Neural crest cell (in vitro differentiated cells): ENCODE measurements around the gene STPG2. TPM values are rescaled to one million over a fixed set of nuclear protein-coding genes. Genes with fewer than 3 reads are reported as not detected.

Source experiments
- DNase-seq: peaks from one replicate; pipeline ENCODE4 v3.0.0; 2021; ENCODE audit warnings: low read depth, mixed read lengths, low spot score
- H3K27ac Mint-ChIP-seq: one replicate; pipeline ENCODE4 v1.8.0; 2021; ENCODE audit warnings: mild to moderate bottlenecking, mixed read lengths; ENCODE audit not compliant: unreplicated experiment
- H3K27me3 Mint-ChIP-seq: 2 replicates; pipeline ENCODE4 v1.8.0; 2021; ENCODE audit warnings: low read depth, mild to moderate bottlenecking, mixed read lengths
- H3K36me3 Mint-ChIP-seq: 2 replicates; pipeline ENCODE4 v1.8.0; 2021; ENCODE audit warnings: low read depth, mild to moderate bottlenecking, mixed read lengths
- H3K4me1 Mint-ChIP-seq: 2 replicates; pipeline ENCODE4 v1.8.0; 2021; ENCODE audit warnings: mixed read lengths
- H3K4me3 Mint-ChIP-seq: one replicate; pipeline ENCODE4 v1.8.0; 2021; ENCODE audit warnings: mild to moderate bottlenecking, mixed read lengths
- H3K9me3 Mint-ChIP-seq: 2 replicates; pipeline ENCODE4 v1.8.0; 2021; ENCODE audit warnings: mixed read lengths
- total RNA-seq: library from RNA; stranded (reverse); gene quantifications from 2 replicates; pipeline ENCODE4 v1.2.1, GENCODE V29; 2021
- TF ChIP-seq, protein P1 (sequence below): fragments of 200-600 bp; sonication (generic); conservative IDR thresholded peaks from 2 replicates; pipeline ENCODE4 v1.5.0; 2021; ENCODE audit warnings: antibody characterized with exemption, mild to moderate bottlenecking

The STPG2 gene
- total RNA-seq, 1 donor from 2014 or later, result 0.21 TPM

DNA sequence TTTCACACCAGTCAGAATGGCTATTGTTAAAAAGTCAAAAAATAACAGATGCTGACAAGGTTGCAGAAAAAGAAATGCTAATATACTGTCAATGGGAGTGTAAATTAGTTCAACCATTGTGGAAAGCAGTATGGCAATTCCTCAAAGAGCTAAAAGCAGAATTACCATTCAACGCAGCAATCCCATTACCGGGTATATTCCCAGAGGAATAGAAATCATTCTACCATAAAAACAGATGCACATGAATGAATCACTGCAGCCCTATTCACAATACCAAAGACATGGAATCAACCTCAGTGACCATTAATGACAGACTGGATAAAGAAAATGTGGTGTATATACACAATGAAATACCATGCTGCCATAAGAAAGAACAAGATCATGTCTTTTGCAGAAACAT lies 243.0 kb downstream of the STPG2 start:
- DNase-seq, result no peak
- Mint-ChIP-seq H3K4me1 (peaks cover 8% of the 10 kb centered on the region), H3K27me3 (no peaks in the 10 kb centered on the region), H3K4me3 (no peak overlapping the region), H3K27ac (no peak overlapping the region), H3K9me3 (peaks cover 8% of the 10 kb centered on the region), H3K36me3 (peaks cover 3% of the 10 kb centered on the region)
- TF ChIP-seq, protein P1, sequence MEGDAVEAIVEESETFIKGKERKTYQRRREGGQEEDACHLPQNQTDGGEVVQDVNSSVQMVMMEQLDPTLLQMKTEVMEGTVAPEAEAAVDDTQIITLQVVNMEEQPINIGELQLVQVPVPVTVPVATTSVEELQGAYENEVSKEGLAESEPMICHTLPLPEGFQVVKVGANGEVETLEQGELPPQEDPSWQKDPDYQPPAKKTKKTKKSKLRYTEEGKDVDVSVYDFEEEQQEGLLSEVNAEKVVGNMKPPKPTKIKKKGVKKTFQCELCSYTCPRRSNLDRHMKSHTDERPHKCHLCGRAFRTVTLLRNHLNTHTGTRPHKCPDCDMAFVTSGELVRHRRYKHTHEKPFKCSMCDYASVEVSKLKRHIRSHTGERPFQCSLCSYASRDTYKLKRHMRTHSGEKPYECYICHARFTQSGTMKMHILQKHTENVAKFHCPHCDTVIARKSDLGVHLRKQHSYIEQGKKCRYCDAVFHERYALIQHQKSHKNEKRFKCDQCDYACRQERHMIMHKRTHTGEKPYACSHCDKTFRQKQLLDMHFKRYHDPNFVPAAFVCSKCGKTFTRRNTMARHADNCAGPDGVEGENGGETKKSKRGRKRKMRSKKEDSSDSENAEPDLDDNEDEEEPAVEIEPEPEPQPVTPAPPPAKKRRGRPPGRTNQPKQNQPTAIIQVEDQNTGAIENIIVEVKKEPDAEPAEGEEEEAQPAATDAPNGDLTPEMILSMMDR, result no peak

DNA sequence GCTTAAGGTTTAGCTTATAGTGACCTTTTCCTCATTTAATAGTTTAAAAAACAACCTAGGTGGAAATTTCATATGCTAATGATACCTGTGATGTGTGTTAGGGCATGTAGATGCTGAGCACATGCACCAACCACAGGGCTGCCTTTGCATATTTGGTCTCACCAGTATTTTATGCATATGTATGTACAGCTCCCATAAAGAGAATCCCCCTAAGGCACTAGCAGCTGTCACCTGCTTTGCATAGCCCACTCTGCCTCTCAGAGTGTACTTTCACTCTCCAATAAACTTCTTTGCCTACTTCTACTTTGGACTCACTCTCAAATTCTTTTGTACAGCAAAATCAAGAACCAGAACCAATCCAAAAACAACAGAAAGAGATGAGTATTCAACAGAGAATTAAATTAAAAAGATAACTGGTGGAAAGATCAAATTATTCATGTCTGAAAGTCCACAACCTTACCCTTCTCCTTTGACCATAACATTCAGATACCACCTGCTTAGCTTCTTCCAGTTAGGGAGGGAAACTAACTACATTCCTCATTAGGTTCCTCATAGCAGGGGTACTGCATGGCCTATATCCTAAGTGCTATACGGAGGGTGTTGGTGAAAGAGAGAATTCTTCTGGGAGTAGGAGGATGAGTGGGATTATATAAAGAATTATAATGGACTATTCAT lies 250.5 kb downstream of the STPG2 start:
- H3K27ac Mint-ChIP-seq, result no peak overlapping the region
- no peaks in the 10 kb centered on the region for H3K9me3 Mint-ChIP-seq
- no peak overlapping the region for H3K4me3 Mint-ChIP-seq
- H3K27me3 Mint-ChIP-seq, result no peaks in the 10 kb centered on the region
- no peak for DNase-seq
- H3K36me3 Mint-ChIP-seq, result no peaks in the 10 kb centered on the region
- H3K4me1 Mint-ChIP-seq, result no peaks in the 10 kb centered on the region
- TF ChIP-seq, protein P1, result no peak

DNA sequence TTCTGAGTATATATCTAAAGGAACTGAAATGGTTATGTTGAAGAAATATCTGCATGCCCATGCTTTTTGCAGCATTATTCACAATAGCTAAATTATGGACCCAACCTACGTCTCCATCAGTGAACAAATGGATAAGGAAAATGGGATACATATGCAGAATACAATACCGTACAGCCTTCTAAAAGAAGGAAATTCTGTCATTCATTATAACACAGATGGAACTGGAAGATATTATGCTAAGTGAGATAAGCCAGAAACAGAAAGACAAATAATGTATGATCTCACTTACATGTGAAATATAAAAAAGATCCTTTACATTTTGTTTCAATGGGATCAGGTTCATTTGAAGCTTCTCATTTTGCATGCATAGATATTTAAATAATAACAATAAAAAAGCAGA lies 263.3 kb downstream of the STPG2 start:
- TF ChIP-seq, protein P1, result no peak
- H3K4me1 Mint-ChIP-seq, result no peaks in the 10 kb centered on the region
- no peak overlapping the region for H3K27ac Mint-ChIP-seq
- DNase-seq, result no peak
- H3K36me3 Mint-ChIP-seq, result no peaks in the 10 kb centered on the region
- no peaks in the 10 kb centered on the region for H3K27me3 Mint-ChIP-seq
- H3K4me3 Mint-ChIP-seq, result no peak overlapping the region
- H3K9me3 Mint-ChIP-seq, result peaks cover 8% of the 10 kb centered on the region

DNA sequence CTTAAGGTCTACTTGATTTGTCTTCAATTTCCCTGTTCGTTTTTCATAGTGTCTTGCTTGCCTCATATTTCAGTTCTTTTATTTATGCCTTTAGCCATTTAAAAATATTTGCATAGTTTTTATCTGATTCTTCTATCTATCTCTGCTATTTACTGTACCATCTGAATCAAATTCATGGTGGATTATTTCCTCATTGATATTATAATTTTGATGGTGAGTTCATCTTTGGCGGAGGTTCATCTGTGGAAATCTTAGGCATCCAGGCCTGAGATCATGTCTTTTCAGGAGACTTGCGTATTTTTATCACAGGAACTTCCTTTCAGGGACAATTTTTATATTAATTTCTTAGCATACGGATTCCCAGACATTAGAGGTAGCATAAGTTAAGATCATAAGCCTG lies 275.2 kb downstream of the STPG2 start:
- TF ChIP-seq, protein P1, result no peak
- Mint-ChIP-seq H3K9me3 (peaks cover 4% of the 10 kb centered on the region), H3K27ac (no peak overlapping the region), H3K36me3 (no peaks in the 10 kb centered on the region), H3K4me1 (no peaks in the 10 kb centered on the region), H3K27me3 (no peaks in the 10 kb centered on the region), H3K4me3 (no peak overlapping the region)
- no peak for DNase-seq

DNA sequence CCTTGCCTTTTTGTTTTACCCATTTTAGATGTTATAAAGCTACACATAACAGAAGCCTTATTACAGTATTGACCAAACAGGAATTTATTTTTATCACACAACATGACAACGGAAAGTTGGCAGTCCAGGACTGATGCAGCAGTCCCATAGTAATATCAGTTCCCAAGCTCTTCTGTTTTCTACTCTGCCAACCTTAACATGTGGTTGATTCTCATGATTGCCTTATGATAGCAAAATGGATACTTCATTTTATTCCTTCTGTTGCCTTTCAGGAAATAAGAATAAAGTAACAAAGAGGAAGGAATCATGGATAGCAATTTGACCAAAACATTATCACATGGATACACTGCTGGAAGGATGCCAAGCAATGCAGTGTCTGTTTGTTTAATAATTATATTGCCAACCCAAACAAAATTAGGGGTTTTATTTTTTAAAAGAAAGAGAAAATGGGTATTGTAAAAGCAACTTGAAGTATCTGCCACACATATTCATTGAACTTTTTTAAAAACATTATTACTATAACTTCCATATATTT lies 275.7 kb downstream of the STPG2 start:
- no peaks in the 10 kb centered on the region for H3K4me1 Mint-ChIP-seq
- H3K36me3 Mint-ChIP-seq, result peaks cover 2% of the 10 kb centered on the region
- H3K9me3 Mint-ChIP-seq, result peaks cover 5% of the 10 kb centered on the region
- DNase-seq, result no peak
- TF ChIP-seq, protein P1, result no peak
- H3K27me3 Mint-ChIP-seq, result no peaks in the 10 kb centered on the region
- no peak overlapping the region for H3K27ac Mint-ChIP-seq
- H3K4me3 Mint-ChIP-seq, result no peak overlapping the region
